Measurements from ENCODE around the gene SBK1.
"Not testable (repeated sequence)": the region's sequence is repeated elsewhere in the genome, so short reads cannot be mapped to it uniquely, and the experiment has no call there.

Gene SBK1

DNA sequence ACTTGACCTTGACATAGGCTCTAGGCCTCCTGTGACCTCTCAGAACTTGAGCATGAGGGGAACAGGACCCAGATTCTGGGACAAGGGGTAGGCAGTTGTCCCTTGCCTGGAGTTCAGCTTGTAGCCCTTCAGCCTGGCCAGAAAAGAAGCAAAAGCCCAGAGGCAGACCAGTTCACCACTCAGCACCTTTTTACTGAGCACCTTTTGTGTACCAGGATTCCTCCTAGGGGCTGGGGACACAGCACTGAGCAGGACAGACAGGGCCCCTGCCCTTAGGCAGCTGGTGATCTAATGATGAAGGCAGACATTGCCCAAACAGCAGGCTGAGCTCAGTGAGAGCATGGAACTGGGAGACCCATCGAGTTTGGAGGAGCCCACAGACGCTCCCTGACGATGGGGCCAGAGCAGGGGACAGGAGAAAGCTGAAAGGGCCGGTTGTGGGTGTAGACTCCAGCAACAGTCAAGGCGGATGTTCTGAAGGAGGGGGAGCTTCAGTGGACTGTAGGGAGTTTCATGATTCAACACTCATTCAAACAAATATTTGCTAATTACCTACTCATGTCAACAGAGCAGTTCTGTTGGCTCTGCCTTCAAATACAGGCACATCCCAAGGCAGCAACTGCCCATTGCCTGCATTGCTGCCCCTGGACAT is 32.0 kb downstream of the SBK1 start:
- WGBS, 2 donors (ENCODE audit: extremely low coverage in 2 of 2, insufficient read length in 2 of 2, insufficient replicate concordance in 1 of 2): no CpG with 5 or more reads among the region's 5 CpGs
- no peak overlapping the region for H2AK5ac ChIP-seq (ENCODE audit: low read depth, low read length)
- H2BK120ac ChIP-seq (ENCODE audit: low read depth, low read length): no peak overlapping the region
- H3K9ac ChIP-seq (ENCODE audit: low read depth, low read length, poor library complexity): peak overlapping the region; percentile 21
- H4K8ac ChIP-seq (ENCODE audit: low read depth, low read length): no peak overlapping the region
- no peak overlapping the region for H4K91ac ChIP-seq (ENCODE audit: low read depth, low read length, poor library complexity)
- H3K27me3 ChIP-seq (ENCODE audit: control insufficient read depth in 3 of 3, insufficient read depth in 3 of 3, low read depth in 1 of 3, low read length in 3 of 3): no peaks in the 10 kb centered on the region
- peaks cover 7 to 20% of the 10 kb centered on the region in 2 donors for H3K36me3 ChIP-seq (replicated peaks in 1 of 2; ENCODE audit: control insufficient read depth in 2 of 2, insufficient read depth in 2 of 2, low read length in 2 of 2)
- no peak overlapping the region for H2AFZ ChIP-seq (ENCODE audit: low read length)
- H3K23ac ChIP-seq (ENCODE audit: low read depth, low read length, poor library complexity): no peak overlapping the region
- peaks cover 2% of the 10 kb centered on the region for H3K79me1 ChIP-seq (ENCODE audit: low read depth, low read length)
- DNase-seq (ENCODE audit: low spot score): no peak
- no peak overlapping the region for H2BK12ac ChIP-seq (ENCODE audit: low read length)
- no peak overlapping the region for H2BK5ac ChIP-seq (ENCODE audit: low read length)
- no peak overlapping the region for H3K4me2 ChIP-seq (ENCODE audit: insufficient read depth, low read length, poor library complexity, severe bottlenecking)
- H3K9me3 ChIP-seq (replicated peaks in 1 of 2; ENCODE audit: control insufficient read depth in 2 of 2, insufficient read depth in 1 of 2, low read depth in 1 of 2, low read length in 2 of 2): no peaks in the 10 kb centered on the region
- H3K4ac ChIP-seq (ENCODE audit: low read length): no peak overlapping the region
- no peak overlapping the region for H2BK15ac ChIP-seq (ENCODE audit: low read length)
- peak overlapping the region; percentile 27 for H3K18ac ChIP-seq (ENCODE audit: low read length)
- no peak overlapping the region for H3K27ac ChIP-seq (replicated peaks; ENCODE audit: low read length)
- no peak overlapping the region for H3K4me3 ChIP-seq (ENCODE audit: low read length in 2 of 2)
- H3K14ac ChIP-seq (ENCODE audit: low read length): no peak overlapping the region
- H3K4me1 ChIP-seq (ENCODE audit: control insufficient read depth in 2 of 2, insufficient read depth in 1 of 2, low read depth in 1 of 2, low read length in 2 of 2): no peaks in the 10 kb centered on the region

DNA sequence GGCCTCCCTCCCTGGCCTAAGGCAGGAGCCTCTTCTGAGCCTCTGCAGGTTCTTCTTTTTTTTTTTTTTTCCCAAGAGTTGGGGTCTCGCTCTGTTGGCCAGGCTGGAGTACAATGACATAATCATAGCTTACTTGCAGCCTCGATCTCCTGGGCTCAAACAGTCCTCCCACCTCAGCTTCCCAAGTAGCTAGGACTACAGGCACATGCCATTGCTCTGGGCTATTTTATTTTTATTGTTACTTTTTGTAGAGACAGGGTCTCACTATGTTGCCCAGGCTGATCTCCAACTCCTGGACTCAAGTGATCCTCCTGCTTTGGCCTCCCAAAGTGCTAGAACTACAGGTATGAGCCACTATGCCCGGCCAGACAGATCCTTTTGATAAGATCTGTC is 32.6 kb downstream of the SBK1 start:
- H3K36me3 ChIP-seq (replicated peaks in 1 of 2; ENCODE audit: control insufficient read depth in 2 of 2, insufficient read depth in 2 of 2, low read length in 2 of 2): peaks cover 5 to 15% of the 10 kb centered on the region in 2 donors
- H3K27ac ChIP-seq (replicated peaks; ENCODE audit: low read length): no peak overlapping the region
- H3K18ac ChIP-seq (ENCODE audit: low read length): no peak overlapping the region
- no peak overlapping the region for H2BK5ac ChIP-seq (ENCODE audit: low read length)
- no peaks in the 10 kb centered on the region for H3K4me1 ChIP-seq (ENCODE audit: control insufficient read depth in 2 of 2, insufficient read depth in 1 of 2, low read depth in 1 of 2, low read length in 2 of 2)
- H3K79me1 ChIP-seq (ENCODE audit: low read depth, low read length): peaks cover 2% of the 10 kb centered on the region
- H4K8ac ChIP-seq (ENCODE audit: low read depth, low read length): no peak overlapping the region
- H2BK15ac ChIP-seq (ENCODE audit: low read length): no peak overlapping the region
- no peaks in the 10 kb centered on the region for H3K9me3 ChIP-seq (replicated peaks in 1 of 2; ENCODE audit: control insufficient read depth in 2 of 2, insufficient read depth in 1 of 2, low read depth in 1 of 2, low read length in 2 of 2)
- no peak overlapping the region for H4K91ac ChIP-seq (ENCODE audit: low read depth, low read length, poor library complexity)
- H2BK12ac ChIP-seq (ENCODE audit: low read length): no peak overlapping the region
- no peak overlapping the region for H3K14ac ChIP-seq (ENCODE audit: low read length)
- WGBS, 2 donors (ENCODE audit: extremely low coverage in 2 of 2, insufficient read length in 2 of 2, insufficient replicate concordance in 1 of 2): no CpG with 5 or more reads among the region's 3 CpGs
- H3K4ac ChIP-seq (ENCODE audit: low read length): no peak overlapping the region
- no peak overlapping the region for H2AFZ ChIP-seq (ENCODE audit: low read length)
- H3K9ac ChIP-seq (ENCODE audit: low read depth, low read length, poor library complexity): no peak overlapping the region
- H3K4me2 ChIP-seq (ENCODE audit: insufficient read depth, low read length, poor library complexity, severe bottlenecking): no peak overlapping the region
- no peak overlapping the region for H3K4me3 ChIP-seq (ENCODE audit: low read length in 2 of 2)
- no peak overlapping the region for H3K23ac ChIP-seq (ENCODE audit: low read depth, low read length, poor library complexity)
- no peak for DNase-seq (ENCODE audit: low spot score)
- H2BK120ac ChIP-seq (ENCODE audit: low read depth, low read length): no peak overlapping the region
- no peak overlapping the region for H2AK5ac ChIP-seq (ENCODE audit: low read depth, low read length)
- no peaks in the 10 kb centered on the region for H3K27me3 ChIP-seq (ENCODE audit: control insufficient read depth in 3 of 3, insufficient read depth in 3 of 3, low read depth in 1 of 3, low read length in 3 of 3)

DNA sequence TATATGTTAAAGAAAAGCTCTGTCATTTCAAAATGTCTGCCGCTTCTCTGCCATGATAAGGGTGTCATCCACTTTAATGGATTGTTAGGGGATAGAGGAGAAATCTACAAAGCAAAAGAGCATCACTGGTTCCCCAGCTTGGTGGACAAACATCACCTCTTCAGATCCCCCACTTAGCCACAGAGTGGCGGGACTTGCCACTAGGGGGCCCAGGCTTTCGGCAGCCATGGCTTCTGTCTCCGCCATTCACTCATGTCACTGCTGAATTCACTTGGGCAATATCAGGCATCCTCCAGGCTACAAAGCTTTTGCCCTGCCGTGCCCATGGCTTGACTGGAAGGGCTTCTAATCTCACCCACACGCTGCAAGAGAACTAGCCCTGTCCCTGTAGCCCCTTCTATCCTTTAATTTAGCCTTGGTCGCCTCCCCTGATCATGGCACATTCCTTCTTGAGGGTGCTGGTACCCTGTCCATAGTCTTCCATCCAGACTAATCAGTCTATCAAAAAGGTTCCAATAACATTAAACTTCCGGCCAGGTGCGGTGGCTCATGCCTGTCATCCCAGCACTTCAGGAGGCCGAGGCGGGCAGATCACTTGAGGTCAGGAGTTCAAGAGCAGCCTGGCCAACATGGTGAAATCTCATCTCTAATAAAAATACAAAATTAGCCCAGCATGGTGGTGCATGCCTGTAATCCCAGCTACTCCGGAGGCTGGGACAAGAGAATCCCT is 34.7 kb downstream of the SBK1 start:
- Histone ChIP-seq H2BK12ac (ENCODE audit: low read length) (no peak overlapping the region), H3K4ac (ENCODE audit: low read length) (no peak overlapping the region), H3K36me3 (replicated peaks in 1 of 2; ENCODE audit: control insufficient read depth in 2 of 2, insufficient read depth in 2 of 2, low read length in 2 of 2) (peaks cover 0 to 2% of the 10 kb centered on the region in 2 donors), H2BK15ac (ENCODE audit: low read length) (no peak overlapping the region), H4K8ac (ENCODE audit: low read depth, low read length) (no peak overlapping the region), H3K27ac (replicated peaks; ENCODE audit: low read length) (no peak overlapping the region), H3K27me3 (ENCODE audit: control insufficient read depth in 3 of 3, insufficient read depth in 3 of 3, low read depth in 1 of 3, low read length in 3 of 3) (no peaks in the 10 kb centered on the region), H3K4me3 (ENCODE audit: low read length in 2 of 2) (no peak overlapping the region), H3K9ac (ENCODE audit: low read depth, low read length, poor library complexity) (no peak overlapping the region), H2BK120ac (ENCODE audit: low read depth, low read length) (no peak overlapping the region), H2AK5ac (ENCODE audit: low read depth, low read length) (no peak overlapping the region), H2BK5ac (ENCODE audit: low read length) (no peak overlapping the region), H2AFZ (ENCODE audit: low read length) (peak overlapping the region; percentile 55), H3K79me1 (ENCODE audit: low read depth, low read length) (no peaks in the 10 kb centered on the region), H4K91ac (ENCODE audit: low read depth, low read length, poor library complexity) (no peak overlapping the region), H3K4me2 (ENCODE audit: insufficient read depth, low read length, poor library complexity, severe bottlenecking) (no peak overlapping the region), H3K18ac (ENCODE audit: low read length) (no peak overlapping the region), H3K14ac (ENCODE audit: low read length) (no peak overlapping the region), H3K23ac (ENCODE audit: low read depth, low read length, poor library complexity) (no peak overlapping the region), H3K9me3 (replicated peaks in 1 of 2; ENCODE audit: control insufficient read depth in 2 of 2, insufficient read depth in 1 of 2, low read depth in 1 of 2, low read length in 2 of 2) (no peaks in the 10 kb centered on the region), H3K4me1 (ENCODE audit: control insufficient read depth in 2 of 2, insufficient read depth in 1 of 2, low read depth in 1 of 2, low read length in 2 of 2) (no peaks in the 10 kb centered on the region)
- no peak for DNase-seq (ENCODE audit: low spot score)
- no CpG with 5 or more reads among the region's 12 CpGs for WGBS, 2 donors (ENCODE audit: extremely low coverage in 2 of 2, insufficient read length in 2 of 2, insufficient replicate concordance in 1 of 2)

DNA sequence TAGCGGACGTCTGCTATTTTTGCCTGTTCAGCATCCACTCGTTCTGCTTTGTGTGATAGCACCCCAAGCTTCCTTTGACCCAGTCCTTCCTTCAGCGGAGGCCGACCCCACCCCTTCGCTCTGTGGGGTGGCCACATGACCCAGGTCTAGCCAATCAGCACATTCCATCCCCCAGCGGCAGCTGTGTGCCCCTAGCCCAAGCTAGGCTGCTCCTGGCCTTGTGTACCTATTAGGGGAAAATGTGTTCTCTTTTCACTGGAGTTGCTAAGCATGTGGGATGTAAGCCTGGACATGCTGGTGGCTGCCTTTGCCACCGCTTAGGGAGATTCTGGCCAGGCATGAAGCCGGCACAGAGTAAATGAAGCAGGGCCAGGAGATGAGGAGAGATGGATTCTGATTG is 37.9 kb downstream of the SBK1 start:
- H4K91ac ChIP-seq (ENCODE audit: low read depth, low read length, poor library complexity); H3K4me1 ChIP-seq (ENCODE audit: control insufficient read depth in 2 of 2, insufficient read depth in 1 of 2, low read depth in 1 of 2, low read length in 2 of 2); H3K14ac ChIP-seq (ENCODE audit: low read length); H3K4me2 ChIP-seq (ENCODE audit: insufficient read depth, low read length, poor library complexity, severe bottlenecking); H2BK5ac ChIP-seq (ENCODE audit: low read length); H3K4ac ChIP-seq (ENCODE audit: low read length); H3K27me3 ChIP-seq (ENCODE audit: control insufficient read depth in 3 of 3, insufficient read depth in 3 of 3, low read depth in 1 of 3, low read length in 3 of 3); H3K36me3 ChIP-seq (replicated peaks in 1 of 2; ENCODE audit: control insufficient read depth in 2 of 2, insufficient read depth in 2 of 2, low read length in 2 of 2); DNase-seq (ENCODE audit: low spot score); H3K79me1 ChIP-seq (ENCODE audit: low read depth, low read length); H3K23ac ChIP-seq (ENCODE audit: low read depth, low read length, poor library complexity); H2BK12ac ChIP-seq (ENCODE audit: low read length); H3K9ac ChIP-seq (ENCODE audit: low read depth, low read length, poor library complexity); H2BK120ac ChIP-seq (ENCODE audit: low read depth, low read length); H4K8ac ChIP-seq (ENCODE audit: low read depth, low read length); H2BK15ac ChIP-seq (ENCODE audit: low read length); H3K9me3 ChIP-seq (replicated peaks in 1 of 2; ENCODE audit: control insufficient read depth in 2 of 2, insufficient read depth in 1 of 2, low read depth in 1 of 2, low read length in 2 of 2); H3K4me3 ChIP-seq (ENCODE audit: low read length in 2 of 2); H3K18ac ChIP-seq (ENCODE audit: low read length); H2AK5ac ChIP-seq (ENCODE audit: low read depth, low read length): not testable (repeated sequence)
- H3K27ac ChIP-seq (replicated peaks; ENCODE audit: low read length): peak overlapping the region; percentile 37
- WGBS, 2 donors (ENCODE audit: extremely low coverage in 2 of 2, insufficient read length in 2 of 2, insufficient replicate concordance in 1 of 2): no CpG with 5 or more reads among the region's 9 CpGs
- peak overlapping the region; percentile 61 for H2AFZ ChIP-seq (ENCODE audit: low read length)

Measured in neuronal stem cell (in vitro differentiated cells).